ENCODE data around the gene MKNK1.

DNA sequence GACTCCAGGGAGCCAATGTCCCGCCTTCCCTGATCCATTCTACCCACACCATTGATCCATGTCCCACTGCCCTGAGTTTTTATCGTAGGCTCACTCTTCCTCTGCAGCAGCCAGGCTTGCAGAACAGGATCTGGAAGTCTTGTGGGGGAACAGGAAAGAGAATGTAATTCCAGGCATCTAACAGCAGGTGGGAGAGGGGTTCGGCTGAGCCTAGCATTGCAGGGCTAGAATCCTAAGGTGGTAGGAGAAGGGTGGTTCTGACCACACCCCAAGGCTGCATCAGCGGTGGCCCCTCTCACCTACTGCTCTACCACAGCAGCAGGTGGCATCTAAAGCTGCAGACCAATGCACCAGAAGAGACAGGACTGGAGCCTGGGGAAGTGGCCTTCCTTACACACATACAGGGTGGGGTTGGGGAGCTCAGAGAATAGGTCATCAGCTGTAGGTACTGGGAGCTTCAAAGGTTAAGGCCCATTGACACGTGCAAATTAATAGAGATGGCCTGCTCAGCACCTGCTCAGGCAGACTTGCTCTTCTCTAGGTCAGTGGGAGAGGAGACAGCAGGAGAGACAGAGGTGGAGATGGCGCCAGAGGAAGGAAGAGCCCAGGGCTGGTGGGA lies 73.2 kb downstream of the MKNK1 start:
- TF ChIP-seq CTCF (conservative IDR thresholded peaks at IDR 0.05; ENCODE audit: low read length) (no peak; the same call in 1 of the 2 replicates), EZH2phosphoT487 (IDR thresholded peaks at IDR 0.05; ENCODE audit: borderline replicate concordance) (no peak)
